ENCODE results near the gene ING4. TPM values are rescaled to one million over a fixed set of nuclear protein-coding genes. Genes with fewer than 3 reads are reported as not detected.

The ING4 gene
- total and polyA plus RNA-seq, 4 donors: 13.9 to 18.1 (median 15.2) TPM

DNA sequence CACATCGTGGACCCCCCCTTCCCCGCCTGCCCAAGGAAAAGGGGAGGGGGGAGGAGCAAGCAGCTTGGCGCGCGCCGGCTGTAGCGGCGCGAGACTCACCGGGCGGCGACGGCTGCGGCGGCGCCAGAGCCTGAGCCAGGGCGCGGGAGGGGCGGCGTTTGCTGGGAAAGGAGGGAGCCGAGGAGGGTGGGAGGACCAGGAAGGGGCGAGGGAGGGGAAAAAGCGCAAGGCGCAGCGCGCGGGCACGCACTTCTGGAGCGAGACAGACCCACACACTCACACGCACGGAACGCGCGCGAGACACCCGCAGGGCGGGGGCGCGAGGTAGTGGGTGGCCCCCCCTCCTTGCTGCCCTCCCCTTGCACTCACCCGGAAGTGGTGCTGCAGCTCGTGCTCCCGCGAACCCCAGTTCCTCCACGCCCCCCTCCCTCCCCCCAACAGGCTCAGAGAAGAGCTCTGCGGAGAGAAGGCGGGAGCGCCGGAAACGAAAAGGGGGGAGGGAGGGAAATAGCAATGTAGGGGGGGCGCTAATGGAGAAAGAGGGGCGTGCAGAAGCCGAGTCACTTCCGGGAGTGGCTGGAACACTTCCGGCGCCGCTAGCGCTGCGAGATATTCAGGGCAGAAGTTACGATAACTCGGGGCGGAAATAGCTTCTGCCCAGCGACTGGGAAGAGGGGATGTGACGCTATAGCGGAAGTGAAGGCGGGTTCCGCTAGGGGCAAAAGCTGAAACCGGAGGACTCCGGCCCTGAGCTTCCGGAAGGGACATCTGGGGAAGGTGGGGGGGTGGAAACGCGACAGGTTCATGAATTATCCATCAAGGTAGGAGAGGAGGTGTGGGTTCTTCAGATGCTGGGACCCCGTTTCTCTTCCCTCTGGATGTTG is 26.3 kb upstream of the ING4 start, which contains the start of gene ZNF384:
ZNF384 (minus strand) TSS at position 377 of the 884 bp plus-strand sequence. CDS start 9,855 bp downstream, outside the sequence.
- Histone ChIP-seq H3K36me3 (ENCODE audit: control insufficient read depth in 4 of 4, insufficient read depth in 3 of 4, low read depth in 1 of 4, low read length in 3 of 4) (peaks cover 1 to 6% (median 4%) of the 10 kb centered on the region in 4 donors), H3K4me1 (ENCODE audit: control insufficient read depth in 4 of 4, insufficient read depth in 4 of 4, low read length in 3 of 4) (peaks cover 4 to 28% (median 24%) of the 10 kb centered on the region in 4 donors), H3K9me3 (ENCODE audit: control insufficient read depth in 4 of 4, low read length in 3 of 4) (no peaks in the 10 kb centered on the region), H3K27me3 (ENCODE audit: control insufficient read depth in 4 of 4, insufficient read depth in 4 of 4, low read length in 3 of 4) (no peaks in the 10 kb centered on the region), H3K27ac (ENCODE audit: low read depth in 1 of 2, low read length in 2 of 2) (peak within 1 kb of the TSS; percentile 97), H3K9ac (ENCODE audit: low read depth in 1 of 2, low read length in 2 of 2) (peak within 1 kb of the TSS; percentile 34 to 73), H3K4me3 (ENCODE audit: low read depth in 1 of 3, low read length in 3 of 3) (peak within 1 kb of the TSS; percentile 78 to 99 (median 97))
- TF ChIP-seq FOXA2 (IDR thresholded peaks at IDR 0.05): peak; percentile 41
- TF ChIP-seq, protein P1, sequence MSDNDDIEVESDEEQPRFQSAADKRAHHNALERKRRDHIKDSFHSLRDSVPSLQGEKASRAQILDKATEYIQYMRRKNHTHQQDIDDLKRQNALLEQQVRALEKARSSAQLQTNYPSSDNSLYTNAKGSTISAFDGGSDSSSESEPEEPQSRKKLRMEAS (IDR thresholded peaks at IDR 0.05): peak; percentile 100
- TF ChIP-seq, protein P2, sequence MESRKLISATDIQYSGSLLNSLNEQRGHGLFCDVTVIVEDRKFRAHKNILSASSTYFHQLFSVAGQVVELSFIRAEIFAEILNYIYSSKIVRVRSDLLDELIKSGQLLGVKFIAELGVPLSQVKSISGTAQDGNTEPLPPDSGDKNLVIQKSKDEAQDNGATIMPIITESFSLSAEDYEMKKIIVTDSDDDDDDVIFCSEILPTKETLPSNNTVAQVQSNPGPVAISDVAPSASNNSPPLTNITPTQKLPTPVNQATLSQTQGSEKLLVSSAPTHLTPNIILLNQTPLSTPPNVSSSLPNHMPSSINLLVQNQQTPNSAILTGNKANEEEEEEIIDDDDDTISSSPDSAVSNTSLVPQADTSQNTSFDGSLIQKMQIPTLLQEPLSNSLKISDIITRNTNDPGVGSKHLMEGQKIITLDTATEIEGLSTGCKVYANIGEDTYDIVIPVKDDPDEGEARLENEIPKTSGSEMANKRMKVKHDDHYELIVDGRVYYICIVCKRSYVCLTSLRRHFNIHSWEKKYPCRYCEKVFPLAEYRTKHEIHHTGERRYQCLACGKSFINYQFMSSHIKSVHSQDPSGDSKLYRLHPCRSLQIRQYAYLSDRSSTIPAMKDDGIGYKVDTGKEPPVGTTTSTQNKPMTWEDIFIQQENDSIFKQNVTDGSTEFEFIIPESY (IDR thresholded peaks at IDR 0.05): peak; percentile 94
- TF ChIP-seq FOXA1 (IDR thresholded peaks at IDR 0.05): peak; percentile 60
- peak; percentile 39 to 51 for TF ChIP-seq RAD21 (IDR thresholded peaks at IDR 0.05)
- peak; percentile 81 for TF ChIP-seq NR2F2 (IDR thresholded peaks at IDR 0.05)
- peak; percentile 89 for TF ChIP-seq SP1 (IDR thresholded peaks at IDR 0.05)
- TF ChIP-seq RXRA (IDR thresholded peaks at IDR 0.05): peak; percentile 74 to 87
- TF ChIP-seq, protein P3, sequence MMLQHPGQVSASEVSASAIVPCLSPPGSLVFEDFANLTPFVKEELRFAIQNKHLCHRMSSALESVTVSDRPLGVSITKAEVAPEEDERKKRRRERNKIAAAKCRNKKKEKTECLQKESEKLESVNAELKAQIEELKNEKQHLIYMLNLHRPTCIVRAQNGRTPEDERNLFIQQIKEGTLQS (IDR thresholded peaks at IDR 0.05): peak; percentile 67
- peak; percentile 64 for TF ChIP-seq HNF4A (conservative IDR thresholded peaks at IDR 0.05)
- no peak for TF ChIP-seq TAF1 (conservative IDR thresholded peaks at IDR 0.05)
- peak; percentile 90 for TF ChIP-seq YY1 (IDR thresholded peaks at IDR 0.05)
- TF ChIP-seq HNF4G (IDR thresholded peaks at IDR 0.05): no peak
- TF ChIP-seq GABPA (IDR thresholded peaks at IDR 0.05 in 1 of 2, conservative IDR thresholded peaks at IDR 0.05 in 1 of 2): peak; percentile 98 to 99
- TF ChIP-seq JUND (IDR thresholded peaks at IDR 0.05): peak; percentile 53 to 67
- TF ChIP-seq, protein P4, sequence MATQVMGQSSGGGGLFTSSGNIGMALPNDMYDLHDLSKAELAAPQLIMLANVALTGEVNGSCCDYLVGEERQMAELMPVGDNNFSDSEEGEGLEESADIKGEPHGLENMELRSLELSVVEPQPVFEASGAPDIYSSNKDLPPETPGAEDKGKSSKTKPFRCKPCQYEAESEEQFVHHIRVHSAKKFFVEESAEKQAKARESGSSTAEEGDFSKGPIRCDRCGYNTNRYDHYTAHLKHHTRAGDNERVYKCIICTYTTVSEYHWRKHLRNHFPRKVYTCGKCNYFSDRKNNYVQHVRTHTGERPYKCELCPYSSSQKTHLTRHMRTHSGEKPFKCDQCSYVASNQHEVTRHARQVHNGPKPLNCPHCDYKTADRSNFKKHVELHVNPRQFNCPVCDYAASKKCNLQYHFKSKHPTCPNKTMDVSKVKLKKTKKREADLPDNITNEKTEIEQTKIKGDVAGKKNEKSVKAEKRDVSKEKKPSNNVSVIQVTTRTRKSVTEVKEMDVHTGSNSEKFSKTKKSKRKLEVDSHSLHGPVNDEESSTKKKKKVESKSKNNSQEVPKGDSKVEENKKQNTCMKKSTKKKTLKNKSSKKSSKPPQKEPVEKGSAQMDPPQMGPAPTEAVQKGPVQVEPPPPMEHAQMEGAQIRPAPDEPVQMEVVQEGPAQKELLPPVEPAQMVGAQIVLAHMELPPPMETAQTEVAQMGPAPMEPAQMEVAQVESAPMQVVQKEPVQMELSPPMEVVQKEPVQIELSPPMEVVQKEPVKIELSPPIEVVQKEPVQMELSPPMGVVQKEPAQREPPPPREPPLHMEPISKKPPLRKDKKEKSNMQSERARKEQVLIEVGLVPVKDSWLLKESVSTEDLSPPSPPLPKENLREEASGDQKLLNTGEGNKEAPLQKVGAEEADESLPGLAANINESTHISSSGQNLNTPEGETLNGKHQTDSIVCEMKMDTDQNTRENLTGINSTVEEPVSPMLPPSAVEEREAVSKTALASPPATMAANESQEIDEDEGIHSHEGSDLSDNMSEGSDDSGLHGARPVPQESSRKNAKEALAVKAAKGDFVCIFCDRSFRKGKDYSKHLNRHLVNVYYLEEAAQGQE (IDR thresholded peaks at IDR 0.05): peak; percentile 65
- TF ChIP-seq, protein P5, sequence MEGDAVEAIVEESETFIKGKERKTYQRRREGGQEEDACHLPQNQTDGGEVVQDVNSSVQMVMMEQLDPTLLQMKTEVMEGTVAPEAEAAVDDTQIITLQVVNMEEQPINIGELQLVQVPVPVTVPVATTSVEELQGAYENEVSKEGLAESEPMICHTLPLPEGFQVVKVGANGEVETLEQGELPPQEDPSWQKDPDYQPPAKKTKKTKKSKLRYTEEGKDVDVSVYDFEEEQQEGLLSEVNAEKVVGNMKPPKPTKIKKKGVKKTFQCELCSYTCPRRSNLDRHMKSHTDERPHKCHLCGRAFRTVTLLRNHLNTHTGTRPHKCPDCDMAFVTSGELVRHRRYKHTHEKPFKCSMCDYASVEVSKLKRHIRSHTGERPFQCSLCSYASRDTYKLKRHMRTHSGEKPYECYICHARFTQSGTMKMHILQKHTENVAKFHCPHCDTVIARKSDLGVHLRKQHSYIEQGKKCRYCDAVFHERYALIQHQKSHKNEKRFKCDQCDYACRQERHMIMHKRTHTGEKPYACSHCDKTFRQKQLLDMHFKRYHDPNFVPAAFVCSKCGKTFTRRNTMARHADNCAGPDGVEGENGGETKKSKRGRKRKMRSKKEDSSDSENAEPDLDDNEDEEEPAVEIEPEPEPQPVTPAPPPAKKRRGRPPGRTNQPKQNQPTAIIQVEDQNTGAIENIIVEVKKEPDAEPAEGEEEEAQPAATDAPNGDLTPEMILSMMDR (IDR thresholded peaks at IDR 0.05; ENCODE audit: low read depth, low read length, missing input control): peak; percentile 39
- TF ChIP-seq EGR1 (IDR thresholded peaks at IDR 0.05; ENCODE audit: low read depth in 2 of 2): peak; percentile 98 to 100
- DNase-seq (ENCODE audit: low spot score): peak; percentile 91
- WGBS: 1% methylated on average over 72 of the region's 72 CpGs

All from liver (tissue), 9 donors.